Cortex of kidney (tissue), 1 donor: Measurements from ENCODE around the gene GALE.

ENCODE experiments used
- DNase-seq: peaks from one replicate; lab custom pipeline; 2025; lab: John Stamatoyannopoulos, UW

GALE gene

GRCh38 chr1:23751050-23751814 lies 49.3 kb downstream of the GALE start:
- DNase-seq, result no peak

GRCh38 chr1:23748016-23748415 lies 52.5 kb downstream of the GALE start:
- no peak for DNase-seq
